IPS-20b (cell line): ENCODE results near the gene CFAP65.

ENCODE experiments used
- H3K27ac ChIP-seq: one replicate; pipeline ENCODE4 v1.5.1; 2013; ENCODE audit warnings: low read length
- H3K27me3 ChIP-seq: 2 replicates; pipeline ENCODE4 v1.6.1; 2013; ENCODE audit warnings: mild to moderate bottlenecking, low read length, inconsistent platforms; ENCODE audit not compliant: insufficient read depth
- H3K36me3 ChIP-seq: 2 replicates; pipeline ENCODE4 v1.6.1; 2013; ENCODE audit warnings: low read depth, mild to moderate bottlenecking, inconsistent platforms, low read length, moderate library complexity; ENCODE audit not compliant: insufficient read depth
- H3K4me1 ChIP-seq: 2 replicates; pipeline ENCODE4 v1.6.1; 2013; ENCODE audit warnings: mild to moderate bottlenecking, control low read depth, inconsistent platforms, low read length, moderate library complexity; ENCODE audit not compliant: insufficient read depth
- H3K4me3 ChIP-seq: 2 replicates; pipeline ENCODE4 v1.5.1; 2013; ENCODE audit warnings: mild to moderate bottlenecking, low read length, inconsistent platforms
- H3K9ac ChIP-seq: 2 replicates; pipeline ENCODE4 v1.6.1; 2013; ENCODE audit warnings: low read depth, mild to moderate bottlenecking, inconsistent platforms, low read length, moderate library complexity
- H3K9me3 ChIP-seq: 2 replicates; pipeline ENCODE4 v1.6.1; 2013; ENCODE audit warnings: mild to moderate bottlenecking, low read depth, low read length, inconsistent platforms; ENCODE audit not compliant: insufficient read depth

Gene CFAP65

DNA sequence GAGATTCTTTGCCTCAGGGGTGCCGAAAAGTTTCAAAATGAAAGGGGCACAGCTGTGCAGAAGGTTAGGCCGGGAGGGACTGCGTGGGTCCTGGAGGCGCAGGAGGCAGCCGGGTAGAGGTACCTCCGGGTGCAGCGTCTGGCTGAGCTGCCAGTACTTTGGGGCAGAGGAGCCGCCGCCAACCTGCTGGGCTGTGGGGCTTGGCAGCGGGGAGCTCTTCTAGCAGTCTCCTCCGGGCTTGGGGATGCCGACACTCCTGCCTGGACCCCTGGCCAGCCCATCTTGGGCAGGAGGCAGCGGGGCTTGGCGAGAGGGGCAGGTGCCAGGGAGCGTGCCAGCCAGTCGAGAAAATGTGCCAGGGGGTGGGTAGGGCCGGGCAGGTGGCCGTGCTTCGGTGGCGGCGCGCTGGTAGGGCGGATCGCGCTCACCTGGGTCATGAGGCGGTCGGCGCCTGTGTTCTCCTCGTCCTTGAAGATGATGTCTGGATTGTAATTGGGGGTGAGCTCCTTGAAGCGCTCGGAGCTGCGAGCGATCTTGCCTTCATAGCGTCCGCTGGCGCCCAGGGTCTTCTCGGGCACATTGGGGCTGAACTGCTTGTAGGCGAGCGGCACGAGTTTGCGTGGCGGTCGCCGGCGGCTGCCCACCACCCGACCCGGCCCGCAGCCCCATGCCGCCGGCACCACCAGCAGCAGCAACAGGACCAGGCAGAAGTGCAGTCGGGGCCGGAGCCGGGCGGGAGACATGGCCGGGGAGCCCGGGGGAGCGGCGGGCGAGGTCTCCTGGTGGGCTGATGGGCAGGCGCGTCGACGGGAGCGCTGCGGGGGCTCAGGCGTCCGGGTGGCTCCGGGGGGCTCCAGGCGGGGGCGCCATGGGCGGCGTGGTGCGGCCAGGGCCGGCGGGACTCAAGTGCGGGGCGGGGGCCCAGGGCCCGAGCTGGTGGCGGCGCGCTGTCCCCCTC is 18.7 kb upstream of the CFAP65 start:
- peaks cover 100% of the 10 kb centered on the region for H3K27me3 ChIP-seq

DNA sequence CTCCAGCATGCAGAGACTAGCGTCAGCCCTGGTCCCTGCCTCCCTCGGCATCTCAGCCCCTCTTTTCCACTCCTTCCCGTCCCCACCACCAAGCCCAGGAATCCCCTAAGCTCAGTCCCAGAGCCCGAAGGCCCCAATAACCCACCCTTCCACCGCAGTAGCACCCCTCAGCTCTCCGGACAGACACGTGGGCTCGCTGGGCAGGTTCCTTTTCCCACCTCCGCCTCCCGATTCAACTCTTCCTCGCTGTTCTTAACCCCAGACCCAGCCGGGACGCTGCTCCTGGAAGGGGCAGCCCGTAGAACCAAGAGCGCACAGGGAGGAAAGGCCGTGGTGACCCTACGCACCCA is 18.0 kb upstream of the CFAP65 start:
- Histone ChIP-seq H3K9ac (no peak overlapping the region), H3K4me1 (peaks cover 4% of the 10 kb centered on the region; the same call in 1 of the 2 replicates), H3K27ac (no peak overlapping the region), H3K36me3 (no peaks in the 10 kb centered on the region), H3K4me3 (no peak overlapping the region), H3K27me3 (peaks cover 100% of the 10 kb centered on the region), H3K9me3 (no peaks in the 10 kb centered on the region)

More for the DNA sequence above, 18.7 kb upstream of the CFAP65 start:
- no peak overlapping the region for H3K4me3 ChIP-seq
- no peaks in the 10 kb centered on the region for H3K36me3 ChIP-seq
- no peak overlapping the region for H3K27ac ChIP-seq
- no peak overlapping the region for H3K9ac ChIP-seq
- H3K4me1 ChIP-seq, result peaks cover 4% of the 10 kb centered on the region; the same call in 1 of the 2 replicates
- no peaks in the 10 kb centered on the region for H3K9me3 ChIP-seq

DNA sequence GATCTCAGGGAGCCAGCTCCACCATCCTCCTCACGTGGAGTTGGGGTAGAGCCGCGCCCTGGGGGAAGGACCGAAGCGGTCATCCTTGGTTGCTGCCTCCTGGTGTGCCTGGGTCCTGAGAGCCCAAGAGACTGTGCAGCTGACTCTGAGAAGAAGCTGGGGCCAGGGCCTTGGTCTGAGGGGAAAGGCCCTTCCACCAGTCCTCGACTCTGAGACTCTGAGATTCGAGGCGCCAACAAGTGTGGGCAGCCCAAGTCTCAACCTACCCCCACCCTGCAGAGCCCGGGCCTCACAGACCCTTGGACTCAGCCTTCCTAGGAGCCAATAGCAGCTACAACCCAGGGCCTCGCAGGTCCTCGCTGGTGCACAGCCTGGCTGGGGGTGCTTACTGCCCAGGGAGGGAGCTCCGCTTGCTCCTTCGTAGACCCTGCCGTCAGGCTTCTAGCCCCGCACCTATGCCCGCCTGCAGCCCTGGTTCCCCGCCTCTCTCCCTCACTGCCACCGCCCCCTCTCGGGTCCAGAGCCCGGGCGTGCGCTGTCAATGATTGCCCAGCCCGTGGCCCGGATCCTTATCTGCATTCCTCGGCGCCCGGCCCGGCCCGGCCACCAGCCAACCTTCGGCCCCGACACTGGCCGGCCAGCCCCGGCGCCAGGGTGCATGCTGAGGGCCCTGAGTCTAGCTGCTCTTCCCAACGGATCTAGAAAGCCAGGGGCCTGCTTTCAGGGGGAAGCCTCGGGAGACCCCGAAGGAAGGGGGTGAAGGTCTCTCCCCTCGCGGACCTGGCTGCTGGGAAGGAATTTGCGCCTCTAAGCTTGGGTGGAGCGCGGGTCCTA is 17.4 kb upstream of the CFAP65 start:
- Histone ChIP-seq H3K4me3 (peak overlapping the region; percentile 56; the same call in 1 of the 2 replicates), H3K27me3 (peaks cover 100% of the 10 kb centered on the region), H3K9ac (no peak overlapping the region), H3K27ac (no peak overlapping the region), H3K36me3 (no peaks in the 10 kb centered on the region), H3K4me1 (peaks cover 4% of the 10 kb centered on the region; the same call in 1 of the 2 replicates), H3K9me3 (no peaks in the 10 kb centered on the region)

- peak overlapping the region; percentile 56 for H3K4me3 ChIP-seq
- H3K4me1 ChIP-seq, result peaks cover 2% of the 10 kb centered on the region; the same call in 1 of the 2 replicates
- peaks cover 100% of the 10 kb centered on the region for H3K27me3 ChIP-seq
- H3K9ac ChIP-seq, result no peak overlapping the region
- no peaks in the 10 kb centered on the region for H3K9me3 ChIP-seq
- no peaks in the 10 kb centered on the region for H3K36me3 ChIP-seq
- no peak overlapping the region for H3K27ac ChIP-seq
Observed at GRCh38 chr2:219057709-219058540, 16.6 kb upstream of the CFAP65 start.

DNA sequence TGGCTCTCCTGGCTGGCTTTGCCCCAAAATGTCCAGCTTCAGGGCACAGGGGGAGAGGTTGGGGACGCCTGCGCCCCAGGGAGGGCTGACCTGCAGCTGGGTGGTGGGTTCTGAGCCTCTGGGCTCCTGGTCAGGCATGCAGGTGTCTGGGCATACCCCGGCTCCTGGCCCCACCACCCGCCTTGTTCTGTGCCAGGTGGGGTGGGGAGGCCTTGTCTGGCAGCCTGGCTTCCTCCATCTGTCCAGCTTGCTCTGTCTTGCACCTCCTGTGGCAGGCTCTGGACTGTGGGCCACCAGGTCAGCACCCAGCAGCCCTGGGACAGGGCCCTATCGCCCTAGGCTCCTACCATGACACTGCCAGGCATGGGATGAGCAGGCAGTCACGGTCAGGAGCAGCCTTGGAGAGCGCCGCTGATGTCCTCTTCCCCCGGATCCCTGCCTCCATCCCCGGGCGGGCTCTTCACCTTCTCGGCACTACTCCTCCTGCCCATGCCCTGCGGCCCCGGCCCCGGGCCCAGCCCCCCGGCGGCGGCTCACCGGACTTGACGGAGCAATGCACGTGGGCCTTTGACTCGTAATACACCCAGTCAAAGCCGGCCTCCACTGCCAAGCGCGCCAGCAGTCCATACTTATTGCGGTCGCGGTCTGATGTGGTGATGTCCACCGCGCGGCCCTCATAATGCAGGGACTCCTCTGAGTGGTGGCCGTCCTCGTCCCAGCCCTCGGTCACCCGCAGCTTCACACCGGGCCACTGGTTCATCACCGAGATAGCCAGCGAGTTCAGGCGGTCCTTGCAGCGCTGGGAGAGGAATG is 15.8 kb upstream of the CFAP65 start:
- Histone ChIP-seq H3K27ac (no peak overlapping the region), H3K27me3 (peaks cover 100% of the 10 kb centered on the region), H3K4me1 (no peaks in the 10 kb centered on the region; the same call in 1 of the 2 replicates), H3K9me3 (no peaks in the 10 kb centered on the region), H3K36me3 (no peaks in the 10 kb centered on the region), H3K9ac (no peak overlapping the region), H3K4me3 (peak overlapping the region; percentile 56; the same call in 1 of the 2 replicates)

- Histone ChIP-seq H3K4me1 (no peaks in the 10 kb centered on the region; the same call in 1 of the 2 replicates), H3K4me3 (no peak overlapping the region), H3K9me3 (no peaks in the 10 kb centered on the region), H3K9ac (no peak overlapping the region), H3K36me3 (no peaks in the 10 kb centered on the region), H3K27ac (no peak overlapping the region), H3K27me3 (peaks cover 97% of the 10 kb centered on the region)
Observed at GRCh38 chr2:219056176-219056895, 15.0 kb upstream of the CFAP65 start.

GRCh38 chr2:219054956-219055903 is 13.9 kb upstream of the CFAP65 start:
- H3K9me3 ChIP-seq, result no peaks in the 10 kb centered on the region
- H3K4me1 ChIP-seq, result no peaks in the 10 kb centered on the region; the same call in 1 of the 2 replicates
- no peak overlapping the region for H3K4me3 ChIP-seq
- H3K9ac ChIP-seq, result no peak overlapping the region
- no peak overlapping the region for H3K27ac ChIP-seq
- peaks cover 98% of the 10 kb centered on the region for H3K27me3 ChIP-seq
- no peaks in the 10 kb centered on the region for H3K36me3 ChIP-seq

DNA sequence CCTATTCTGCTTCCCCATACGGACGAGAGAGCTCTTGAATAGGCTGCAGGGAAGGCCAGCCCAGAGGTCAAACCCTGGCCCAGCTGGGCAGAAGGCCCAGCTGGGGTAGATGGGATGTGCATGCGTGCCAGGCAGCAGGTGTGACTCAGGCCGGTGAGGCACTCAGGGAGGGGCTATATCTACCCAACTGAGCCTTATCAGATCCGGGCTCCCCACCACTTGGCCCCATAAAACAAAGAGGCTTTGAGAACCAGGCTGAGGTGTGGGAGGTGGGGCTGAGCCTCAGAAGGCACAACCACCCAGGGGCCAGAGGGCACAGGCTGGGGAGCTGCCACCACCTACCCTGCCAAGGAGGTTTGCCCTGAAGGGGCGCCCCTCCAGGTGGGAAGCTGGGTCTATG is 8.0 kb upstream of the CFAP65 start:
- Histone ChIP-seq H3K4me1 (no peaks in the 10 kb centered on the region), H3K4me3 (no peak overlapping the region), H3K9me3 (no peaks in the 10 kb centered on the region), H3K9ac (no peak overlapping the region), H3K27ac (no peak overlapping the region), H3K36me3 (no peaks in the 10 kb centered on the region), H3K27me3 (peaks cover 86% of the 10 kb centered on the region)

DNA sequence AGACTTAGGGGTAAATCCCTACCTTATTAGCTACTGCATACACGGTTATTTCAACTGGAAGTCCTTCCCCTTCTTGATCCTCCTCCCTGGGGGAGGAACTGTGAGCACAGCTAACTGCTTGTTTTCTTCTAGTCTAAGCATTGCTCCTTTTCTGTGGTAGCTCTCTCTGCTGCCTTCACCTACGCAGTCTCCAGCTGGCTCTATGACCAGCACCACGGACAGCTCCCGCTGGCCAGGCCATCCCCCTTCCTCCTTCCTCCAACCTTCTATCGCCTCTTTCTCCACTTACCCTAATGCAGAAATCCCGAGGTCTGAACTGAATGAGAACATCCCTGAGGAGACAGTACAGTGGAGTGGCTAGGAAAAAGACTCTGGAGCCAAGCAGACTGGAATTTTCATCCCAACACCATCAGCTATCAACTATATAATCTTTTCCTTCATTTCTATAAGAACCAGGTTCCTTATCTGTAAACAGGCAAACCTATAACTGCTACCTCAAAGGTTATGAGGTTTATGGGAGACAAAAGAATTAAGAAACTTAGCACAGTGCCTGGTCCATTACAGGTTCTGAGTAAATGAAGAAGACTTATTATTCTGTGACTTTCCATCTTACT is 4.7 kb upstream of the CFAP65 start:
- no peaks in the 10 kb centered on the region for H3K36me3 ChIP-seq
- no peak overlapping the region for H3K27ac ChIP-seq
- H3K27me3 ChIP-seq, result peaks cover 82% of the 10 kb centered on the region
- H3K9ac ChIP-seq, result no peak overlapping the region
- no peaks in the 10 kb centered on the region for H3K4me1 ChIP-seq
- no peaks in the 10 kb centered on the region for H3K9me3 ChIP-seq
- H3K4me3 ChIP-seq, result no peak overlapping the region
